HEK293 (cell line): Measurements from ENCODE around the gene TAL1.
A peak's percentile ranks its signal among the peaks of the same experiment; 100 is the strongest.

Experiments used
- CTCF ChIA-PET: fragments of 350-600 bp; formaldehyde crosslinking; extraction: SDS; loops from one replicate; lab custom pipeline; 2021; ENCODE audit warnings: antibody characterized with exemption; lab: Yijun Ruan, JAX
- POLR2A ChIA-PET: fragments of 300-600 bp; formaldehyde crosslinking; extraction: SDS; loops from one replicate; lab custom pipeline; 2020; ENCODE audit warnings: antibody characterized with exemption, inconsistent platforms; lab: Yijun Ruan, JAX
- H3K27ac ChIP-seq: fragments of 200-500 bp; sonication (Bioruptor generic); 2 replicates; pipeline ENCODE4 v1.5.1; 2014; ENCODE audit warnings: low read depth, low read length, control low read depth, inconsistent platforms; ENCODE audit errors: extremely low read depth
- H3K36me3 ChIP-seq, 2 experiments: fragments of 200-500 bp in 1 of 2; sonication (Bioruptor generic) in 1 of 2; 1 replicate in 1 of 2; 2 replicates in 1 of 2; pipeline ENCODE4 v1.5.1; 2014 to 2017; ENCODE audit warnings: inconsistent platforms in 2 of 2, low read length in 2 of 2; ENCODE audit not compliant: control insufficient read depth in 2 of 2, insufficient read depth in 1 of 2
- H3K4me1 ChIP-seq: fragments of 200-500 bp; sonication (Bioruptor generic); 2 replicates; pipeline ENCODE4 v1.5.1; 2014; ENCODE audit warnings: mild to moderate bottlenecking, low read length, inconsistent platforms; ENCODE audit not compliant: control insufficient read depth, insufficient read depth
- H3K4me3 ChIP-seq: 2 replicates; pipeline ENCODE4 v1.5.1; 2011; ENCODE audit warnings: low read depth, mild to moderate bottlenecking, control low read depth, low read length, moderate library complexity
- H3K9me3 ChIP-seq: fragments of 200-500 bp; sonication (Bioruptor generic); 2 replicates; pipeline ENCODE4 v1.5.1; 2014; ENCODE audit warnings: low read depth, low read length, inconsistent platforms; ENCODE audit not compliant: control insufficient read depth, insufficient read depth
- EGR2 ChIP-seq: fragments of 450-650 bp; formaldehyde crosslinking; IDR thresholded peaks from 2 replicates; pipeline ENCODE4 v1.5.1; 2016; ENCODE audit warnings: low read depth, missing biosample characterization, missing genetic modification characterization
- MEIS1 ChIP-seq: sonication (generic); formaldehyde crosslinking; IDR thresholded peaks from 2 replicates; pipeline ENCODE4 v1.8.1; 2022; ENCODE audit warnings: missing genetic modification reagents, mild to moderate bottlenecking, borderline replicate concordance
- RBAK ChIP-seq: fragments of 450-650 bp; formaldehyde crosslinking; IDR thresholded peaks from 2 replicates; pipeline ENCODE4 v1.5.1; 2016; ENCODE audit warnings: missing biosample characterization, missing genetic modification characterization
- SCRT1 ChIP-seq: fragments of 450-650 bp; formaldehyde crosslinking; IDR thresholded peaks from 2 replicates; pipeline ENCODE4 v1.5.1; 2016; ENCODE audit warnings: missing biosample characterization, missing genetic modification characterization, borderline replicate concordance
- ZBTB1 ChIP-seq: fragments of 450-650 bp; formaldehyde crosslinking; IDR thresholded peaks from 2 replicates; pipeline ENCODE4 v1.5.1; 2016; ENCODE audit warnings: missing biosample characterization, missing genetic modification characterization
- ZBTB20 ChIP-seq: fragments of 450-650 bp; formaldehyde crosslinking; IDR thresholded peaks from 2 replicates; pipeline ENCODE4 v1.5.1; 2016; ENCODE audit warnings: missing biosample characterization, missing genetic modification characterization
- ZEB2 ChIP-seq: fragments of 450-650 bp; formaldehyde crosslinking; IDR thresholded peaks from 2 replicates; pipeline ENCODE4 v1.5.1; 2016; ENCODE audit warnings: missing biosample characterization, missing genetic modification characterization
- ZFHX2 ChIP-seq: fragments of 450-650 bp; formaldehyde crosslinking; conservative IDR thresholded peaks from 2 replicates; pipeline ENCODE4 v1.5.1; 2016; ENCODE audit warnings: missing biosample characterization, missing genetic modification characterization
- ZFP37 ChIP-seq: fragments of 450-650 bp; formaldehyde crosslinking; IDR thresholded peaks from 2 replicates; pipeline ENCODE4 v1.5.1; 2016; ENCODE audit warnings: missing biosample characterization, missing genetic modification characterization
- ZIC2 ChIP-seq: fragments of 450-650 bp; formaldehyde crosslinking; IDR thresholded peaks from 2 replicates; pipeline ENCODE4 v1.5.1; 2016; ENCODE audit warnings: missing biosample characterization, missing genetic modification characterization
- ZNF114 ChIP-seq: fragments of 450-650 bp; formaldehyde crosslinking; IDR thresholded peaks from 2 replicates; pipeline ENCODE4 v1.5.0; 2017; ENCODE audit warnings: missing biosample characterization, missing genetic modification characterization
- ZNF138 ChIP-seq: fragments of 450-650 bp; formaldehyde crosslinking; IDR thresholded peaks from 2 replicates; pipeline ENCODE4 v1.5.1; 2016; ENCODE audit warnings: missing biosample characterization, missing genetic modification characterization, borderline replicate concordance
- ZNF146 ChIP-seq: fragments of 450-650 bp; formaldehyde crosslinking; IDR thresholded peaks from 2 replicates; pipeline ENCODE4 v1.5.1; 2016; ENCODE audit warnings: missing biosample characterization, missing genetic modification characterization
- ZNF155 ChIP-seq: fragments of 450-650 bp; formaldehyde crosslinking; IDR thresholded peaks from 2 replicates; pipeline ENCODE4 v1.5.1; 2016; ENCODE audit warnings: missing biosample characterization, missing genetic modification characterization
- ZNF2 ChIP-seq: fragments of 450-650 bp; formaldehyde crosslinking; IDR thresholded peaks from 2 replicates; pipeline ENCODE4 v1.5.1; 2016; ENCODE audit warnings: missing biosample characterization, missing genetic modification characterization
- ZNF416 ChIP-seq: fragments of 450-650 bp; formaldehyde crosslinking; IDR thresholded peaks from 2 replicates; pipeline ENCODE4 v1.5.1; 2016; ENCODE audit warnings: missing biosample characterization, missing genetic modification characterization
- ZNF571 ChIP-seq: fragments of 450-650 bp; formaldehyde crosslinking; IDR thresholded peaks from 2 replicates; pipeline ENCODE4 v1.5.0; 2017; ENCODE audit warnings: missing biosample characterization, missing genetic modification characterization
- ZNF621 ChIP-seq: fragments of 450-650 bp; formaldehyde crosslinking; IDR thresholded peaks from 2 replicates; pipeline ENCODE4 v1.5.1; 2017; ENCODE audit warnings: missing biosample characterization, missing genetic modification characterization
- ZNF623 ChIP-seq: fragments of 450-650 bp; formaldehyde crosslinking; IDR thresholded peaks from 2 replicates; pipeline ENCODE4 v1.5.1; 2016; ENCODE audit warnings: missing biosample characterization, missing genetic modification characterization
- ZNF677 ChIP-seq: fragments of 450-650 bp; IDR thresholded peaks from 2 replicates; pipeline ENCODE4 v1.5.0; 2018; ENCODE audit warnings: missing biosample characterization, mild to moderate bottlenecking, missing genetic modification characterization, moderate library complexity
- ZNF768 ChIP-seq: fragments of 450-650 bp; formaldehyde crosslinking; IDR thresholded peaks from 2 replicates; pipeline ENCODE4 v1.5.1; 2018; ENCODE audit warnings: missing biosample characterization, mild to moderate bottlenecking, missing genetic modification characterization
- ZNF777 ChIP-seq: fragments of 450-650 bp; formaldehyde crosslinking; IDR thresholded peaks from 2 replicates; pipeline ENCODE4 v1.5.1; 2017; ENCODE audit warnings: missing biosample characterization, missing genetic modification characterization, borderline replicate concordance
- TF ChIP-seq, protein P1 (sequence below): sonication (generic); formaldehyde crosslinking; IDR thresholded peaks from 2 replicates; pipeline ENCODE4 v1.8.1; 2022; ENCODE audit warnings: mild to moderate bottlenecking, moderate library complexity, missing genetic modification reagents
- TF ChIP-seq, protein P2 (sequence below): fragments of 450-650 bp; formaldehyde crosslinking; IDR thresholded peaks from 2 replicates; pipeline ENCODE4 v1.5.1; 2016; ENCODE audit warnings: missing biosample characterization, missing genetic modification characterization
- TF ChIP-seq, protein P3 (sequence below): fragments of 450-650 bp; formaldehyde crosslinking; IDR thresholded peaks from 2 replicates; pipeline ENCODE4 v1.5.1; 2016; ENCODE audit warnings: missing biosample characterization, missing genetic modification characterization
- TF ChIP-seq, protein P4 (sequence below): fragments of 450-650 bp; IDR thresholded peaks from 2 replicates; pipeline ENCODE4 v1.5.1; 2018; ENCODE audit warnings: missing biosample characterization, mild to moderate bottlenecking, missing genetic modification characterization
- TF ChIP-seq, protein P5 (sequence below): fragments of 450-650 bp; formaldehyde crosslinking; IDR thresholded peaks from 2 replicates; pipeline ENCODE4 v1.5.1; 2016; ENCODE audit warnings: missing biosample characterization, missing genetic modification characterization, borderline replicate concordance

The TAL1 gene

DNA sequence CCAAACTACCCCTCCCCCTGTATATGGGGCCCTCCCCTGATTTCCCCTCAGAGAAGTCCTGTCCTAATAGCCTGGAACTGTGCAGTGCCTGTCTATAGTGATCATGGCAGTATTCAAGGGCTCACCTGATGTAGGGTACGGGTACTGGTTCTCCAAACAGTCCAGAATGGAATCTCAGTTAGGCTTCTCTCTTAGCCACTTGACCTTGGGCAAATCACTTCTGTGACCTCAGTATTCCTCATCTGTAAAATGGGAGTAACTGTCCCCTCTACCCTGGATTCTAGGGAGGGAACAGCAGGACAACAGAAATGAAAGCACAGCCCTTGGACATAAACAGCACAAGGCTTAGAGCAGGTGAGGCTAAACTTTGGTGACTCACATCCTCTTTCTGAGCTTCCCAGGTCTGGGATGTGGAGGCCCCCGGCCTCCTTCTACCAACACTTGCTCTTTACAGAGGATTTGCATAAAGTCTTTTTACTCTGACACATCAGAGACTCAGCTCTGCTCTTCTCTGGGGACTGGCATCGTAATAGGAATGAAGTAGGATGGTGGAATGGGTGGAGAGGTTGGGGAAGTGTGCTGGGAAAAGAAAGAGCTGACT, 22.2 kb downstream of the TAL1 start:
- Histone ChIP-seq H3K4me1 (no peaks in the 10 kb centered on the region), H3K36me3 (no peaks in the 10 kb centered on the region), H3K9me3 (no peaks in the 10 kb centered on the region), H3K27ac (no peak overlapping the region), H3K4me3 (no peak overlapping the region)
- ChIA-PET POLR2A (no interaction called here), CTCF (interaction anchor here (1.1 kb wide), 1 partner anchor 12 kb away, joined by 3 read pairs; no protein-coding TSS in a partner anchor)
- no peak for TF ChIP-seq ZNF155 (tag by site-specific recombination)
- TF ChIP-seq ZNF2 (tag by site-specific recombination), result no peak
- TF ChIP-seq ZNF146 (tag by site-specific recombination), result no peak
- no peak for TF ChIP-seq ZNF138
- TF ChIP-seq, protein P1, sequence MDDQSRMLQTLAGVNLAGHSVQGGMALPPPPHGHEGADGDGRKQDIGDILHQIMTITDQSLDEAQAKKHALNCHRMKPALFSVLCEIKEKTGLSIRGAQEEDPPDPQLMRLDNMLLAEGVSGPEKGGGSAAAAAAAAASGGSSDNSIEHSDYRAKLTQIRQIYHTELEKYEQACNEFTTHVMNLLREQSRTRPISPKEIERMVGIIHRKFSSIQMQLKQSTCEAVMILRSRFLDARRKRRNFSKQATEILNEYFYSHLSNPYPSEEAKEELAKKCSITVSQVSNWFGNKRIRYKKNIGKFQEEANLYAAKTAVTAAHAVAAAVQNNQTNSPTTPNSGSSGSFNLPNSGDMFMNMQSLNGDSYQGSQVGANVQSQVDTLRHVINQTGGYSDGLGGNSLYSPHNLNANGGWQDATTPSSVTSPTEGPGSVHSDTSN (CRISPR knock-in tag), result no peak
- TF ChIP-seq, protein P2, sequence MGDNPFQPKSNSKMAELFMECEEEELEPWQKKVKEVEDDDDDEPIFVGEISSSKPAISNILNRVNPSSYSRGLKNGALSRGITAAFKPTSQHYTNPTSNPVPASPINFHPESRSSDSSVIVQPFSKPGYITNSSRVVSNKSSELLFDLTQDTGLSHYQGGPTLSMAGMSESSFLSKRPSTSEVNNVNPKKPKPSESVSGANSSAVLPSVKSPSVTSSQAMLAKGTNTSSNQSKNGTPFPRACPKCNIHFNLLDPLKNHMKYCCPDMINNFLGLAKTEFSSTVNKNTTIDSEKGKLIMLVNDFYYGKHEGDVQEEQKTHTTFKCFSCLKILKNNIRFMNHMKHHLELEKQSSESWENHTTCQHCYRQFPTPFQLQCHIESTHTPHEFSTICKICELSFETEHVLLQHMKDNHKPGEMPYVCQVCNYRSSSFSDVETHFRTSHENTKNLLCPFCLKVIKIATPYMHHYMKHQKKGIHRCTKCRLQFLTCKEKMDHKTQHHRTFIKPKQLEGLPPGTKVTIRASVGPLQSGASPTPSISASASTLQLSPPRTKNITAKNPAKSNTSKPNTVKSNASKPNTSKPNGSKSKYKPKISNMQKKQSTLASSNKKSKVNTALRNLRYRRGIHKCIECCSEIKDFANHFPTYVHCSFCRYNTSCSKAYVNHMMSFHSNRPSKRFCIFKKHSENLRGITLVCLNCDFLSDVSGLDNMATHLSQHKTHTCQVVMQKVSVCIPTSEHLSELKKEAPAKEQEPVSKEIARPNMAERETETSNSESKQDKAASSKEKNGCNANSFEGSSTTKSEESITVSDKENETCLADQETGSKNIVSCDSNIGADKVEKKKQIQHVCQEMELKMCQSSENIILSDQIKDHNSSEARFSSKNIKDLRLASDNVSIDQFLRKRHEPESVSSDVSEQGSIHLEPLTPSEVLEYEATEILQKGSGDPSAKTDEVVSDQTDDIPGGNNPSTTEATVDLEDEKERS (tag by site-specific recombination), result no peak
- TF ChIP-seq, protein P3, sequence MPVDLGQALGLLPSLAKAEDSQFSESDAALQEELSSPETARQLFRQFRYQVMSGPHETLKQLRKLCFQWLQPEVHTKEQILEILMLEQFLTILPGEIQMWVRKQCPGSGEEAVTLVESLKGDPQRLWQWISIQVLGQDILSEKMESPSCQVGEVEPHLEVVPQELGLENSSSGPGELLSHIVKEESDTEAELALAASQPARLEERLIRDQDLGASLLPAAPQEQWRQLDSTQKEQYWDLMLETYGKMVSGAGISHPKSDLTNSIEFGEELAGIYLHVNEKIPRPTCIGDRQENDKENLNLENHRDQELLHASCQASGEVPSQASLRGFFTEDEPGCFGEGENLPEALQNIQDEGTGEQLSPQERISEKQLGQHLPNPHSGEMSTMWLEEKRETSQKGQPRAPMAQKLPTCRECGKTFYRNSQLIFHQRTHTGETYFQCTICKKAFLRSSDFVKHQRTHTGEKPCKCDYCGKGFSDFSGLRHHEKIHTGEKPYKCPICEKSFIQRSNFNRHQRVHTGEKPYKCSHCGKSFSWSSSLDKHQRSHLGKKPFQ (tag by site-specific recombination), result no peak
- no peak for TF ChIP-seq ZIC2 (tag by site-specific recombination)
- no peak for TF ChIP-seq ZNF768 (tag by site-specific recombination)
- TF ChIP-seq ZNF623 (tag by site-specific recombination), result no peak
- no peak for TF ChIP-seq SCRT1
- no peak for TF ChIP-seq ZNF114 (tag by site-specific recombination)
- no peak for TF ChIP-seq ZNF777

DNA sequence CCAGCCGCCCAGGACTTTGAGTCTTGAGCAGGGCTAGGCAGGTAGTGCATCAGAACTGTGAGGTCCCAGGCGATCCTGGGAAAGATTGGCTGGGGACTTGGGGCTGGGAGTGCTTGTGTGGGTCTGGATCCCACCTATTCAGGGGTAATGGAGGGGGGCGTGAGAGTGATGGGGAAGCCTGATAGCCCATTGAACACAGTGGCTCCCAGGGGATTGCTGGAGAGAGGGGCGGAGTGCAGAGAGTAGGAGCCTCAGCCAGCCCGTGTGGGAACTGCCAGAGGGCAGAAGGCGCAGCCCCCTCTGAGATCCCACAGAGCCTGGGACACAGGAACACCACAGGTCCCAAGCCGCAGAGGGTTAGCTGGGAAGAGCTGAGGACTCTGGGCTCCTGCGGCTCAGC, 22.9 kb downstream of the TAL1 start:
- H3K4me1 ChIP-seq, result no peaks in the 10 kb centered on the region
- H3K36me3 ChIP-seq, result no peaks in the 10 kb centered on the region
- no peak overlapping the region for H3K4me3 ChIP-seq
- H3K9me3 ChIP-seq, result no peaks in the 10 kb centered on the region
- POLR2A ChIA-PET, result no interaction called here
- no peak overlapping the region for H3K27ac ChIP-seq
- CTCF ChIA-PET, result no interaction called here
- TF ChIP-seq, protein P4, sequence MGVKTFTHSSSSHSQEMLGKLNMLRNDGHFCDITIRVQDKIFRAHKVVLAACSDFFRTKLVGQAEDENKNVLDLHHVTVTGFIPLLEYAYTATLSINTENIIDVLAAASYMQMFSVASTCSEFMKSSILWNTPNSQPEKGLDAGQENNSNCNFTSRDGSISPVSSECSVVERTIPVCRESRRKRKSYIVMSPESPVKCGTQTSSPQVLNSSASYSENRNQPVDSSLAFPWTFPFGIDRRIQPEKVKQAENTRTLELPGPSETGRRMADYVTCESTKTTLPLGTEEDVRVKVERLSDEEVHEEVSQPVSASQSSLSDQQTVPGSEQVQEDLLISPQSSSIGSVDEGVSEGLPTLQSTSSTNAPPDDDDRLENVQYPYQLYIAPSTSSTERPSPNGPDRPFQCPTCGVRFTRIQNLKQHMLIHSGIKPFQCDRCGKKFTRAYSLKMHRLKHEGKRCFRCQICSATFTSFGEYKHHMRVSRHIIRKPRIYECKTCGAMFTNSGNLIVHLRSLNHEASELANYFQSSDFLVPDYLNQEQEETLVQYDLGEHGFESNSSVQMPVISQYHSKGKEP, result no peak
- no peak for TF ChIP-seq ZNF621 (tag by site-specific recombination)
- no peak for TF ChIP-seq ZFP37 (tag by site-specific recombination)
- no peak for TF ChIP-seq RBAK (tag by site-specific recombination)
- TF ChIP-seq ZBTB1 (tag by site-specific recombination), result no peak
- no peak for TF ChIP-seq ZEB2 (tag by site-specific recombination)
- no peak for TF ChIP-seq ZNF677 (tag by site-specific recombination)
- no peak for TF ChIP-seq ZBTB20 (tag by site-specific recombination)
- no peak for TF ChIP-seq ZNF571 (tag by site-specific recombination)
- TF ChIP-seq, protein P5, sequence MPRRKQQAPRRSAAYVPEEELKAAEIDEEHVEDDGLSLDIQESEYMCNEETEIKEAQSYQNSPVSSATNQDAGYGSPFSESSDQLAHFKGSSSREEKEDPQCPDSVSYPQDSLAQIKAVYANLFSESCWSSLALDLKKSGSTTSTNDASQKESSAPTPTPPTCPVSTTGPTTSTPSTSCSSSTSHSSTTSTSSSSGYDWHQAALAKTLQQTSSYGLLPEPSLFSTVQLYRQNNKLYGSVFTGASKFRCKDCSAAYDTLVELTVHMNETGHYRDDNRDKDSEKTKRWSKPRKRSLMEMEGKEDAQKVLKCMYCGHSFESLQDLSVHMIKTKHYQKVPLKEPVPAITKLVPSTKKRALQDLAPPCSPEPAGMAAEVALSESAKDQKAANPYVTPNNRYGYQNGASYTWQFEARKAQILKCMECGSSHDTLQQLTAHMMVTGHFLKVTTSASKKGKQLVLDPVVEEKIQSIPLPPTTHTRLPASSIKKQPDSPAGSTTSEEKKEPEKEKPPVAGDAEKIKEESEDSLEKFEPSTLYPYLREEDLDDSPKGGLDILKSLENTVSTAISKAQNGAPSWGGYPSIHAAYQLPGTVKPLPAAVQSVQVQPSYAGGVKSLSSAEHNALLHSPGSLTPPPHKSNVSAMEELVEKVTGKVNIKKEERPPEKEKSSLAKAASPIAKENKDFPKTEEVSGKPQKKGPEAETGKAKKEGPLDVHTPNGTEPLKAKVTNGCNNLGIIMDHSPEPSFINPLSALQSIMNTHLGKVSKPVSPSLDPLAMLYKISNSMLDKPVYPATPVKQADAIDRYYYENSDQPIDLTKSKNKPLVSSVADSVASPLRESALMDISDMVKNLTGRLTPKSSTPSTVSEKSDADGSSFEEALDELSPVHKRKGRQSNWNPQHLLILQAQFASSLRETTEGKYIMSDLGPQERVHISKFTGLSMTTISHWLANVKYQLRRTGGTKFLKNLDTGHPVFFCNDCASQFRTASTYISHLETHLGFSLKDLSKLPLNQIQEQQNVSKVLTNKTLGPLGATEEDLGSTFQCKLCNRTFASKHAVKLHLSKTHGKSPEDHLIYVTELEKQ, result no peak
- no peak for TF ChIP-seq ZNF416 (tag by site-specific recombination)
- TF ChIP-seq EGR2, result peak; percentile 61
- no peak for TF ChIP-seq MEIS1 (CRISPR knock-in tag)
- peak; percentile 41 for TF ChIP-seq ZFHX2 (tag by site-specific recombination)
